Esophagus muscularis mucosa (tissue), 3 donors: ENCODE results near the gene DIAPH1.

Experiments
- POLR2A ChIP-seq: fragments of 450-650 bp; IDR thresholded peaks from one replicate; pipeline ENCODE4 v1.6.1; 2017; ENCODE audit warnings: antibody characterized with exemption, moderate library complexity, mild to moderate bottlenecking, low read depth
- POLR2AphosphoS5 ChIP-seq, 2 donors: sonication (generic); formaldehyde crosslinking; IDR thresholded peaks; one replicate each; pipeline ENCODE4 v1.6.1; 2017; ENCODE audit warnings: antibody characterized with exemption in 2 of 2
- TF ChIP-seq, protein P1 (sequence below), 3 experiments: fragments of 200-600 bp in 2 of 3; fragments of 450-650 bp in 1 of 3; sonication (generic) in 2 of 3; IDR thresholded peaks; one replicate each; pipeline ENCODE4 v1.5.1; 2017 to 2019; ENCODE audit warnings: antibody characterized with exemption in 3 of 3, mild to moderate bottlenecking in 2 of 3, moderate library complexity in 1 of 3

DNA sequence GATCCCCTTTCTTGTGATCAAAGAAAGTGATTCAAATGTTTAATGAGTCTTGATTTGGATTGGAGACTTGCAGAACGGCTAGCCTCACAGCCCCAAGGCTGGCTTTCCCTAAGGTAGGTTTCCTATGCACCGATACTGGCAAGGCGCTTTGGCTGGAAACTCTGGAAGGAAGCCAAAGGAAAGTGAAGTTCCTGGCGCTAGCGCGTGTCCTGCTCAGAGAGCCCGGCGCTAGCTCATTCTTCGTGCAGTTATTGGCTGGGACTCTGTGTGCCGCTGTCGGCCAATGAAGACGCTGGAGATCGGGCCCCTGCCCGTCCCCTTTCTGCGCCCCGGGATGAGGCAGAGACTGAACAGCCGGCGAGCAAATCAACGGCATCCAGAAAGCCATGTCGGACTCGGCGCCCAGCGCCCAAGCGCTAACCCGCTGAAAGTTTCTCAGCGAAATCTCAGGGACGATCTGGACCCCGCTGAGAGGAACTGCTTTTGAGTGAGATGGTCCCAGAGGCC, 143.1 kb downstream of the DIAPH1 start, which contains the start of gene PCDHGC3:
- TF ChIP-seq, protein P1, sequence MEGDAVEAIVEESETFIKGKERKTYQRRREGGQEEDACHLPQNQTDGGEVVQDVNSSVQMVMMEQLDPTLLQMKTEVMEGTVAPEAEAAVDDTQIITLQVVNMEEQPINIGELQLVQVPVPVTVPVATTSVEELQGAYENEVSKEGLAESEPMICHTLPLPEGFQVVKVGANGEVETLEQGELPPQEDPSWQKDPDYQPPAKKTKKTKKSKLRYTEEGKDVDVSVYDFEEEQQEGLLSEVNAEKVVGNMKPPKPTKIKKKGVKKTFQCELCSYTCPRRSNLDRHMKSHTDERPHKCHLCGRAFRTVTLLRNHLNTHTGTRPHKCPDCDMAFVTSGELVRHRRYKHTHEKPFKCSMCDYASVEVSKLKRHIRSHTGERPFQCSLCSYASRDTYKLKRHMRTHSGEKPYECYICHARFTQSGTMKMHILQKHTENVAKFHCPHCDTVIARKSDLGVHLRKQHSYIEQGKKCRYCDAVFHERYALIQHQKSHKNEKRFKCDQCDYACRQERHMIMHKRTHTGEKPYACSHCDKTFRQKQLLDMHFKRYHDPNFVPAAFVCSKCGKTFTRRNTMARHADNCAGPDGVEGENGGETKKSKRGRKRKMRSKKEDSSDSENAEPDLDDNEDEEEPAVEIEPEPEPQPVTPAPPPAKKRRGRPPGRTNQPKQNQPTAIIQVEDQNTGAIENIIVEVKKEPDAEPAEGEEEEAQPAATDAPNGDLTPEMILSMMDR (IDR thresholded peaks at IDR 0.05) = peak; percentile 40 to 64 (median 58)
- TF ChIP-seq POLR2AphosphoS5 (IDR thresholded peaks at IDR 0.05) (peak; percentile 87), POLR2A (no peak)
